Naive thymus-derived CD8-positive, alpha-beta T cell (primary cell): ENCODE measurements around the gene CACNA1C. TPM values are rescaled to one million over a fixed set of nuclear protein-coding genes. Genes with fewer than 3 reads are reported as not detected.

Experiments
- ATAC-seq, 2 donors: fragments of 150-1000 bp; cut with Tn5 transposase in 1 of 2; sonication (Bioruptor Pico), chemical (Tn5 transposase) in 1 of 2; 1 replicate in 1 of 2; 2 replicates in 1 of 2; pipeline ENCODE4 v1.10.0; 2021; ENCODE audit warnings: mild to moderate bottlenecking in 2 of 2, moderate library complexity in 2 of 2
- POLR2A ChIA-PET: fragments of 350-600 bp; sonication (Branson Sonifier 250); formaldehyde crosslinking; loops from one replicate; lab custom pipeline; 2021; ENCODE audit warnings: antibody characterized with exemption; lab: Charles Lee
- DNase-seq, 10 donors: peaks; one replicate each; pipeline versions ENCODE4 v3.0.0 to v3.0.0-alpha.2; 2020 to 2022
- H3K27ac Mint-ChIP-seq, 10 donors: one replicate each; pipeline ENCODE4 v1.8.0; 2020 to 2022; ENCODE audit warnings: mild to moderate bottlenecking in 10 of 10, mixed read lengths in 10 of 10, moderate library complexity in 4 of 10, inconsistent platforms in 1 of 10
- H3K27me3 Mint-ChIP-seq, 5 donors: one replicate each; pipeline ENCODE4 v1.8.0; 2021 to 2022; ENCODE audit warnings: mixed read lengths in 5 of 5
- H3K36me3 Mint-ChIP-seq, 3 donors: one replicate each; pipeline ENCODE4 v1.8.0; 2020 to 2022; ENCODE audit warnings: mixed read lengths in 3 of 3, mild to moderate bottlenecking in 2 of 3, inconsistent platforms in 1 of 3
- H3K4me1 Mint-ChIP-seq, 4 donors: one replicate each; pipeline ENCODE4 v1.8.0; 2021 to 2022; ENCODE audit warnings: mixed read lengths in 4 of 4
- H3K4me3 Mint-ChIP-seq, 10 donors: one replicate each; pipeline ENCODE4 v1.8.0; 2020 to 2022; ENCODE audit warnings: mild to moderate bottlenecking in 10 of 10, mixed read lengths in 10 of 10, moderate library complexity in 6 of 10, inconsistent platforms in 1 of 10
- H3K9me3 Mint-ChIP-seq, 9 donors: one replicate each; pipeline ENCODE4 v1.8.0; 2020 to 2022; ENCODE audit warnings: mixed read lengths in 9 of 9, mild to moderate bottlenecking in 3 of 9, inconsistent platforms in 1 of 9, moderate library complexity in 1 of 9
- polyA plus RNA-seq, 3 donors: library from polyadenylated mRNA; unstranded; fragments of 300-500 nt; fragmentation: Illumina TruSeq; gene quantifications; one replicate each; pipeline ENCODE4 v1.2.3, GENCODE V29; 2021
- total RNA-seq, 8 experiments: library from RNA in 2 of 8; stranded (reverse) in 2 of 8; gene quantifications; one replicate each; pipeline ENCODE4 v1.2.3 and lab custom pipeline; 2021 to 2026

CACNA1C gene
- total and polyA plus RNA-seq, 5 experiments from 2014 or later = 0.05 to 0.21 (median 0.16) TPM

- H3K27me3 Mint-ChIP-seq = peaks cover 29 to 64% (median 37%) of the 10 kb centered on the region in 5 donors
- no peak overlapping the region for H3K4me3 Mint-ChIP-seq
- no peaks in the 10 kb centered on the region for H3K36me3 Mint-ChIP-seq
- no peak overlapping the region for H3K27ac Mint-ChIP-seq
- no peaks in the 10 kb centered on the region for H3K9me3 Mint-ChIP-seq
- H3K4me1 Mint-ChIP-seq = no peaks in the 10 kb centered on the region
- ATAC-seq (no peak), DNase-seq (no peak)
- POLR2A ChIA-PET = no interaction called here
Observed at GRCh38 chr12:2044165-2044564, 8.6 kb upstream of the CACNA1C start.

GRCh38 chr12:2046957-2047356 lies 5.8 kb upstream of the CACNA1C start:
- POLR2A ChIA-PET = no interaction called here
- ATAC-seq = no peak
- H3K36me3 Mint-ChIP-seq = no peaks in the 10 kb centered on the region
- H3K4me1 Mint-ChIP-seq = peaks cover 6 to 9% (median 8%) of the 10 kb centered on the region in 4 donors
- no peak overlapping the region for H3K4me3 Mint-ChIP-seq
- H3K27me3 Mint-ChIP-seq = peaks cover 41 to 80% (median 53%) of the 10 kb centered on the region in 5 donors
- DNase-seq = no peak
- H3K9me3 Mint-ChIP-seq = no peaks in the 10 kb centered on the region
- H3K27ac Mint-ChIP-seq = no peak overlapping the region

GRCh38 chr12:2047752-2048151 lies 5.0 kb upstream of the CACNA1C start:
- Mint-ChIP-seq H3K9me3 (no peaks in the 10 kb centered on the region), H3K36me3 (no peaks in the 10 kb centered on the region), H3K4me3 (no peak overlapping the region), H3K4me1 (peaks cover 6 to 12% (median 10%) of the 10 kb centered on the region in 4 donors), H3K27me3 (peaks cover 37 to 77% (median 52%) of the 10 kb centered on the region in 5 donors), H3K27ac (peak overlapping the region in 1 of 10 donors; percentile 9)
- DNase-seq (no peak), ATAC-seq (no peak)
- POLR2A ChIA-PET = no interaction called here

GRCh38 chr12:2049604-2050540 lies 2.9 kb upstream of the CACNA1C start:
- Mint-ChIP-seq H3K4me3 (no peak overlapping the region), H3K27ac (no peak overlapping the region), H3K9me3 (no peaks in the 10 kb centered on the region), H3K36me3 (peaks cover 0 to 4% (median 0%) of the 10 kb centered on the region in 3 donors), H3K27me3 (peaks cover 40 to 75% (median 56%) of the 10 kb centered on the region in 5 donors), H3K4me1 (peaks cover 11 to 23% (median 19%) of the 10 kb centered on the region in 4 donors)
- ATAC-seq (no peak), DNase-seq (no peak)
- POLR2A ChIA-PET = no interaction called here

GRCh38 chr12:2051700-2052621 lies 826 bp upstream of the CACNA1C start:
- Mint-ChIP-seq H3K4me3 (peak overlapping the region; percentile 55 to 88 (median 74)), H3K27me3 (peaks cover 48 to 83% (median 69%) of the 10 kb centered on the region in 5 donors), H3K4me1 (peaks cover 11 to 24% (median 20%) of the 10 kb centered on the region in 4 donors), H3K27ac (peak overlapping the region in 1 of 10 donors; percentile 44), H3K9me3 (no peaks in the 10 kb centered on the region), H3K36me3 (peaks cover 0 to 6% (median 0%) of the 10 kb centered on the region in 3 donors)
- POLR2A ChIA-PET = no interaction called here
- ATAC-seq (no peak), DNase-seq (no peak)

GRCh38 chr12:2053691-2054090 lies 904 bp downstream of the CACNA1C start:
- Mint-ChIP-seq H3K27me3 (peaks cover 40 to 69% (median 61%) of the 10 kb centered on the region in 5 donors), H3K4me3 (peak overlapping the region in 1 of 10 donors; percentile 72)

GRCh38 chr12:2054091-2055018 lies 1.6 kb downstream of the CACNA1C start:
- Mint-ChIP-seq H3K27me3 (peaks cover 38 to 62% (median 55%) of the 10 kb centered on the region in 5 donors), H3K4me3 (peak overlapping the region; percentile 37 to 82 (median 63)), H3K27ac (peak overlapping the region in 2 of 10 donors; percentile 17 to 62), H3K36me3 (peaks cover 0 to 6% (median 0%) of the 10 kb centered on the region in 3 donors), H3K4me1 (peaks cover 11 to 24% (median 20%) of the 10 kb centered on the region in 4 donors), H3K9me3 (no peaks in the 10 kb centered on the region)
- DNase-seq (no peak), ATAC-seq (no peak)
- POLR2A ChIA-PET = no interaction called here

More at GRCh38 chr12:2053691-2054090, 904 bp downstream of the CACNA1C start:
- no peak for DNase-seq
- H3K36me3 Mint-ChIP-seq = peaks cover 0 to 6% (median 0%) of the 10 kb centered on the region in 3 donors
- no peak overlapping the region for H3K27ac Mint-ChIP-seq
- no peaks in the 10 kb centered on the region for H3K9me3 Mint-ChIP-seq
- H3K4me1 Mint-ChIP-seq = peaks cover 11 to 24% (median 20%) of the 10 kb centered on the region in 4 donors
- POLR2A ChIA-PET = no interaction called here
- ATAC-seq = no peak

- Mint-ChIP-seq H3K4me3 (no peak overlapping the region), H3K27ac (no peak overlapping the region), H3K4me1 (peaks cover 4 to 12% (median 10%) of the 10 kb centered on the region in 4 donors), H3K27me3 (peaks cover 18 to 33% (median 32%) of the 10 kb centered on the region in 5 donors), H3K36me3 (peaks cover 0 to 6% (median 0%) of the 10 kb centered on the region in 3 donors), H3K9me3 (no peaks in the 10 kb centered on the region)
- DNase-seq = peak in 9 of 10 donors; percentile 8 to 68 (median 32)
- POLR2A ChIA-PET = no interaction called here
- no peak for ATAC-seq
Observed at GRCh38 chr12:2057041-2057794, 4.4 kb downstream of the CACNA1C start.

GRCh38 chr12:2057795-2058408 lies 5.1 kb downstream of the CACNA1C start:
- no peaks in the 10 kb centered on the region for H3K9me3 Mint-ChIP-seq
- H3K4me3 Mint-ChIP-seq = no peak overlapping the region
- peaks cover 4 to 12% (median 10%) of the 10 kb centered on the region in 4 donors for H3K4me1 Mint-ChIP-seq
- no peak for DNase-seq
- no peak overlapping the region for H3K27ac Mint-ChIP-seq
- peaks cover 0 to 6% (median 0%) of the 10 kb centered on the region in 3 donors for H3K36me3 Mint-ChIP-seq
- H3K27me3 Mint-ChIP-seq = peaks cover 18 to 33% (median 32%) of the 10 kb centered on the region in 5 donors
- no peak for ATAC-seq
- POLR2A ChIA-PET = no interaction called here

GRCh38 chr12:2058837-2059236 lies 6.0 kb downstream of the CACNA1C start:
- POLR2A ChIA-PET = no interaction called here
- H3K4me1 Mint-ChIP-seq = peaks cover 3 to 12% (median 10%) of the 10 kb centered on the region in 4 donors
- no peak for DNase-seq
- H3K4me3 Mint-ChIP-seq = peak overlapping the region in 1 of 10 donors; percentile 51
- H3K27me3 Mint-ChIP-seq = peaks cover 16 to 33% (median 28%) of the 10 kb centered on the region in 5 donors
- ATAC-seq = no peak
- peak overlapping the region in 1 of 10 donors; percentile 10 for H3K27ac Mint-ChIP-seq
- peaks cover 0 to 6% (median 0%) of the 10 kb centered on the region in 3 donors for H3K36me3 Mint-ChIP-seq
- H3K9me3 Mint-ChIP-seq = no peaks in the 10 kb centered on the region
